BLaER1 treated with 17β-estradiol and CSF1 and Interleukin-3, amounts not matched to agents 10 nM and 100 nM (cell line): Measurements from ENCODE around the gene TUSC2.

ENCODE experiments used
- H3K27ac ChIP-seq, 11 experiments: shearing (Covaris generic); formaldehyde crosslinking; 2 replicates each; pipeline ENCODE4 v1.8.1; 2022
- H3K27me3 ChIP-seq, 11 experiments: shearing (Covaris generic); formaldehyde crosslinking; 2 replicates each; pipeline ENCODE4 v1.8.1; 2022
- H3K36me3 ChIP-seq, 11 experiments: shearing (Covaris generic); formaldehyde crosslinking; 2 replicates each; pipeline ENCODE4 v1.8.1; 2022
- H3K4me1 ChIP-seq, 10 experiments: shearing (Covaris generic); formaldehyde crosslinking; 2 replicates each; pipeline ENCODE4 v1.8.1; 2022
- H3K4me2 ChIP-seq, 11 experiments: shearing (Covaris generic); formaldehyde crosslinking; 2 replicates each; pipeline ENCODE4 v1.8.1; 2022
- H3K4me3 ChIP-seq, 10 experiments: shearing (Covaris generic); formaldehyde crosslinking; 2 replicates each; pipeline ENCODE4 v1.8.1; 2022
- H3K9ac ChIP-seq, 11 experiments: shearing (Covaris generic); formaldehyde crosslinking; 2 replicates each; pipeline ENCODE4 v1.8.1; 2022
- H3K9me3 ChIP-seq, 11 experiments: shearing (Covaris generic); formaldehyde crosslinking; replicated peaks in 1 of 11; 2 replicates each; pipeline ENCODE4 v1.8.1; 2022
- H4K20me1 ChIP-seq, 11 experiments: shearing (Covaris generic); formaldehyde crosslinking; 2 replicates each; pipeline ENCODE4 v1.8.1; 2022
- Cebpa-rat ChIP-seq, 11 experiments: shearing (Covaris generic); IDR thresholded peaks; 2 replicates each; pipeline ENCODE4 v1.8.1; 2022

Gene TUSC2

DNA sequence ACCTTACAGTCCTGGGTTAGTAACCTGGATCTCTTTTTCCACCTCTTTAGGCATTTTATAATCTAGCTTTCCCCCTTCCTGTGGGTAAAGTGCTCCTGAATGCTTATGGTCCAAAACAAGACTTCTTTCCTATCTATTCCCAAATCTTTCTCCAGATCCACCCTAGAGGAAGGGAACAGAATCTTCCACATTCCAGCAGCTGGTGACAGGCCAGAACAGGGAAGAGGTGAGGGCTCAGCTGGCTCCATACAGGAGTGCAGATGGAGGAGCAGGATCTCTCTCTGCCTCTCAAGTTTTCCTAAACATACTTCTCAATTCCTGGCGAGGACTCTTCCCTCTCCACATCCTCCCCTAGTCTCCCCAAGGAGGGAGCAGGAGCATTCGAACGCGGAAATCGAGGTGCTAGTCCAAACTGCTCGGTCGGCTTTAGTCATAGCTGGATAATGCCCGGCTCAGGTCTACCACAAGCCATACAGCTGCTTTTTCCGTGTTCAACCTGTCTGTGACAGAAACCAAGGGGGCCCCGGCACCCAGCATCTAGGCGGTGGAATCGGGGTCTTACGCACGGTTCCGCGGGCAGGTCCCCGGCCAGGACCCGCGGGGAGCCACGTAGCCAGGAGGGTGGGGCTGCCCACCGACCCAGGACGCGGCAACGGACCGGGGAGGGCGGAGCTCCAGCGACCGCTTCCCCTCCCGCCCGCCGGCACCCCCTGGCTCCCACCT is 8.6 kb upstream of the TUSC2 start:
- H3K36me3 ChIP-seq = peaks cover 32 to 56% (median 50%) of the 10 kb centered on the region in 11 experiments
- no peak for TF ChIP-seq Cebpa-rat (IDR thresholded peaks at IDR 0.05)

DNA sequence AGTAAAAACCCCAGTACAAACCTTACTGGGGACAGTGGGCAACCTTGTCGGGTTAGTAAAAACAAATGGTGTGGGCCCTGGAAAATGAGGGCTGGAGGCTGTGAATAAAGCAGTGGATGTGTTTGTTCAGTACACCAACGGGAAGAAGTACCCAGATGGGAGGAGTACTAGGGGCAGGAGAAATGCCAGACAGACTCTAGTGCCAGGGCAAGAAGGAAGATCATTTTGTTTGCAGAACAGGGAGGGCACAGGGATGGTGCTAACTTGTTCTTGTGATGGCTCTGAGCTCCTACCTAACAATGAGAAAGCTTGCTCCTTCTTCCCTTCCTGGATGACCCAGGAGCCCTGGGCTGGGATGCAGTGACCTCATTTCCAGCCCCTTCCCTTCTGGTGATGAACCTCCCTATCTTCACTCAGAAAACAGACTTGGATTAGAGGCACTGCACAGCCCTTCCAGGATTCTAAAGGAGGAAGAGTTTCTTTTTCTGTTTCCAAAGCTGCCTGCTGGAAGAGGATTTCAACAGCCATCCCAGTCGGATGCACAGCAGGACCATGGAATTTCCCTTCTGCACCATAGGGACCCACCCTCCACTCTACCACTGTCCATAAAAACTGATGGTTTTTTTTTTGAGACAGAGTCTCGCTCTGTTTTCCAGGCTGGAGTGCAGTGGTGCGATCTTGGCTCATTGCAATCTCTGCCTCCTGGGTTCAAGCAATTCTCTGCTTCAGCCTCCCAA is 6.5 kb upstream of the TUSC2 start:
- peak overlapping the region; percentile 87 to 100 (median 98) for H3K4me2 ChIP-seq
- peak overlapping the region; percentile 28 to 97 (median 92); a peak in 20 of 22 replicates for H3K9ac ChIP-seq
- peaks cover 0 to 4% (median under 1%) of the 10 kb centered on the region in 11 experiments; a peak in 8 of 22 replicates for H3K27me3 ChIP-seq
- peaks cover 53 to 77% (median 71%) of the 10 kb centered on the region in 11 experiments for H3K36me3 ChIP-seq
- TF ChIP-seq Cebpa-rat (IDR thresholded peaks at IDR 0.05) = no peak
- peaks cover 45 to 60% (median 55%) of the 10 kb centered on the region in 10 experiments for H3K4me1 ChIP-seq
- no peaks in the 10 kb centered on the region for H3K9me3 ChIP-seq
- H4K20me1 ChIP-seq = peaks cover 74 to 78% (median 76%) of the 10 kb centered on the region in 11 experiments
- H3K27ac ChIP-seq = peak overlapping the region in 7 of 11 experiments; percentile 3 to 37 (median 31); a peak in 7 of 22 replicates
- H3K4me3 ChIP-seq = peak overlapping the region in 6 of 10 experiments; percentile 15 to 89 (median 84); a peak in 8 of 20 replicates

More for the DNA sequence above, 8.6 kb upstream of the TUSC2 start:
- H4K20me1 ChIP-seq = peaks cover 54 to 57% (median 54%) of the 10 kb centered on the region in 11 experiments
- peak overlapping the region; percentile 85 to 98 (median 94) for H3K9ac ChIP-seq
- peaks cover 57 to 74% (median 66%) of the 10 kb centered on the region in 10 experiments for H3K4me1 ChIP-seq
- peaks cover 0 to 25% (median 12%) of the 10 kb centered on the region in 11 experiments; a peak in 14 of 22 replicates for H3K27me3 ChIP-seq
- H3K27ac ChIP-seq = peak overlapping the region; percentile 64 to 99 (median 95)
- no peaks in the 10 kb centered on the region for H3K9me3 ChIP-seq
- H3K4me3 ChIP-seq = peak overlapping the region; percentile 77 to 92 (median 88)
- peak overlapping the region; percentile 87 to 100 (median 98) for H3K4me2 ChIP-seq

DNA sequence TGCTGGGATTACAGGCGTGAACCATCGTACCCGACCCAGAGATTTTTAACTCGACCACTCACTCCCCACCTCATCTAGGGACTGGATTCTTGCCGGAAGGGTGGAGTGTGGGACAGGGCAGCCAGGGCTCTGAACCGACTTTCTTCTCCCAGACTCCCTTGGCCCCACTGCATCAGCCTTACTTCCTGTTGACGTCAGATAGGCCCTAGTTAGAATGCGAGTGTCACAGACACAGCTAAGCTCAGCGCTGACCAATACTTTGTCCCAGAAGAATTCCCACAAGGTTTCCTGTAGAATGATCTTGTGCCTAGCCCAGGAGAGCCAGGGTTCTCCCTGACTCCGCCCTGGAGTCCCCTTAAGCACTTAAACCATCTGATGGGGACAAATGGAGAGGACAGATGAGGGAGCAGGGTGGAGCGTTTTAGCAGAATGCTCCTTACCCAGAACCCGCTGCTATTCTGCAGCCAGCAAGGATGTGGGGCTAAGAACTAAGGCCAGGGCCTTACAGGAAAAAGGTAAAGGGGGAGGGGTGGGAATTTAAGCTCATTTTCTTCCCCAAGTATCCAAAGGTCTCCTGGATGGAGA is 5.8 kb upstream of the TUSC2 start:
- H3K9ac ChIP-seq = peak overlapping the region; percentile 28 to 97 (median 92); a peak in 21 of 22 replicates
- H3K4me3 ChIP-seq = peak overlapping the region in 3 of 10 experiments; percentile 10 to 87 (median 26); a peak in 2 of 20 replicates
- no peak for TF ChIP-seq Cebpa-rat (IDR thresholded peaks at IDR 0.05)
- no peaks in the 10 kb centered on the region for H3K27me3 ChIP-seq
- peaks cover 58 to 84% (median 77%) of the 10 kb centered on the region in 11 experiments for H3K36me3 ChIP-seq
- peaks cover 42 to 61% (median 54%) of the 10 kb centered on the region in 10 experiments for H3K4me1 ChIP-seq
- peak overlapping the region; percentile 87 to 100 (median 98) for H3K4me2 ChIP-seq
- H3K27ac ChIP-seq = peak overlapping the region in 8 of 11 experiments; percentile 3 to 49 (median 31); a peak in 9 of 22 replicates
- H3K9me3 ChIP-seq = no peaks in the 10 kb centered on the region
- H4K20me1 ChIP-seq = peaks cover 74 to 84% (median 80%) of the 10 kb centered on the region in 11 experiments

DNA sequence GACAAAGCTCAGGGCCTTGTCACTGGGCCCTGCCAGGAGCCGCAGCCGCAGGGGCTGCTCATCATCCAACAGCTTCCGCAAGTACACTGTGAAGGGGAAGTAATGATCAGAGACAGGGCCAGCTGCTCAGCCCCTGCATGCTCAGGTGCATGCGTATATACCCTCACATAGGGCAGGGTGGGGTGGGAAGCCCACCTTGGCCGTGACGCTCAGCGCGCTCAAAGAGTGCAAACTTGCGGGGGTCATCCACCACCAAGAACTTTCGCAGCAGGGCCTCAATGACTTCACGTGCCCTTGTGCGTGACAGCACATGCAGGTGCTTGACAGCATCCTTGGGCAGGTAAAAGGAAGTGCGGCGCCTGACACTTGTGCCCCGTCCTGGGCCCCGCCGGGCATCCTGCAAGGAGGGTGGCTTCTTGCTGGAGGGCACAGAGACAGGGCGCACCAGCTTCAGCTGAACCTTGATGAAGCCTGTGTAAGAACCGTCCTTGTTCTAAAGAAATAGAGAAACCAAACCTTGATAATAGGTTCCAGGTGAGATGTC is 3.4 kb upstream of the TUSC2 start:
- no peaks in the 10 kb centered on the region for H3K27me3 ChIP-seq
- no peak overlapping the region for H3K27ac ChIP-seq
- peak overlapping the region in 4 of 11 experiments; percentile 7 to 92 (median 24); a peak in 2 of 22 replicates for H3K9ac ChIP-seq
- no peaks in the 10 kb centered on the region for H3K9me3 ChIP-seq
- no peak for TF ChIP-seq Cebpa-rat (IDR thresholded peaks at IDR 0.05)
- H3K4me1 ChIP-seq = peaks cover 51 to 70% (median 59%) of the 10 kb centered on the region in 10 experiments
- H3K4me3 ChIP-seq = no peak overlapping the region
- H3K36me3 ChIP-seq = peaks cover 60 to 84% (median 76%) of the 10 kb centered on the region in 11 experiments
- peaks cover 68 to 90% (median 83%) of the 10 kb centered on the region in 11 experiments for H4K20me1 ChIP-seq
- H3K4me2 ChIP-seq = no peak overlapping the region

DNA sequence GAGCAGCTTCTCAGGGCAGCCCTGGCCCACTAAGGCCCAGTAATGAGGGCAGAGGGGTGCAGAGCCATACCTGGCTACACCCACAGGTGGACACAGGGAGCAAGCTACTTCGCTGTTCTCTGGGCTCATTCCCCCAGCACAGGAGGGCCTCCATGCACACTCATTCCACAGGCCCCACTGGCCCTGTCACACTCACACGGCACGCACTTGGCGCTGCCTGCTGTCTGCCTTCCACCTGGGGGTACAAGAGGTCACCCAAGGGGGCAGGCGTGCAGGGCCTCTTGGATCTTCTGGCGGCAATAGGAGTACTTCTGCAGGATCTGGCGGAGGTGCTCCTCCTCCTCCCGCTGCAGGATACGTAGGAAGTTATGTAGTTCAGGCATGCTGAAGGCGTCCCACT is 2.3 kb upstream of the TUSC2 start:
- Histone ChIP-seq H3K4me1 (peaks cover 42 to 70% (median 57%) of the 10 kb centered on the region in 10 experiments), H3K4me2 (no peak overlapping the region), H3K9me3 (no peaks in the 10 kb centered on the region), H3K27me3 (no peaks in the 10 kb centered on the region), H3K4me3 (no peak overlapping the region), H3K9ac (peak overlapping the region in 2 of 11 experiments; percentile 5 to 31; a peak in 2 of 22 replicates), H3K36me3 (peaks cover 62 to 84% (median 78%) of the 10 kb centered on the region in 11 experiments), H4K20me1 (peaks cover 57 to 86% (median 72%) of the 10 kb centered on the region in 11 experiments), H3K27ac (no peak overlapping the region)
- no peak for TF ChIP-seq Cebpa-rat (IDR thresholded peaks at IDR 0.05)

DNA sequence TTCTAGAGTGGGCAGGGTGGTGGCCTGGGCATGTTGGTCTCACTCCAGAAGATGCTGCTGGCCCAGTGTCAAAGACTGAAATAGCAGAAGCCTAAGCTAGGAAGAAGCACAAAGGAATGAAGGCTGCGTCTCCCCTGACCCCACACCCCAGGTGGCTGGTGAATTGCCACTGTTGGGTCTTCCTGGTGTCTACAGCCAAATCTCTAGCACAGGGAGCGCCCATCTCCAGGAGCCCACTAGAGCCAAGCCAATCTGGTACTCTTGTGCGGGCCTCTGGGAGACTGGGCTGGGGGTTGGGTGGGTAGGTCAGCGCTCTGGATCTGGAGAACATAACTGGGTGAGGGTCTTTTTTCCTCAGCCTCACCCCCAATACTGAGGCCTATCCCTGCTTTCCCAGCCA is 894 bp downstream of the TUSC2 start:
- H3K27ac ChIP-seq = peak overlapping the region; percentile 67 to 86 (median 81); a peak in 20 of 22 replicates
- TF ChIP-seq Cebpa-rat (IDR thresholded peaks at IDR 0.05) = no peak
- H3K36me3 ChIP-seq = peaks cover 39 to 66% (median 50%) of the 10 kb centered on the region in 11 experiments
- peaks cover 28 to 60% (median 40%) of the 10 kb centered on the region in 11 experiments for H4K20me1 ChIP-seq
- peak overlapping the region; percentile 82 to 95 (median 90) for H3K9ac ChIP-seq
- H3K4me1 ChIP-seq = peaks cover 41 to 77% (median 60%) of the 10 kb centered on the region in 10 experiments
- H3K27me3 ChIP-seq = no peaks in the 10 kb centered on the region
- H3K4me3 ChIP-seq = peak overlapping the region; percentile 88 to 99 (median 92)
- H3K9me3 ChIP-seq = no peaks in the 10 kb centered on the region
- peak overlapping the region; percentile 93 to 100 (median 98) for H3K4me2 ChIP-seq

DNA sequence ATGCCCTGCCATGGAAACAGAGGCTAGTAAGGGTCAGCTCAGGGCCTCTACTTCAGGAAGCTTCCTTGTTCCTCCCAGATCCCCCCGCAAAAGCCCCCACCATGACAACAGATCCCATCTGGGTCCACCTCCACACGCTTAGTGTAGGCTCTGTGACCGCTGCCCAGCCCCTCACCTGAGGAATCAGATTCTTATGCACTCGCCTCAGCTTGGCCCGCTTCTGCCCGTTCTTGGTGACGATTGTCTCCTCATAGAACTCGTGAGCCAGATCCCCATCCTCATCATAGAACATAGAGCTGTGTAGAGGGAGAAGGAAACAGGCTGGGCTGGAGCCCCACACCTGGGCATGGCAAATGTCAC is 1.9 kb downstream of the TUSC2 start:
- Histone ChIP-seq H3K9me3 (no peaks in the 10 kb centered on the region), H3K27me3 (no peaks in the 10 kb centered on the region), H3K36me3 (peaks cover 30 to 56% (median 41%) of the 10 kb centered on the region in 11 experiments), H3K27ac (no peak overlapping the region), H3K4me1 (peaks cover 46 to 81% (median 64%) of the 10 kb centered on the region in 10 experiments), H3K4me3 (no peak overlapping the region), H3K4me2 (peak overlapping the region in 6 of 11 experiments; percentile 10 to 100 (median 98); a peak in 8 of 22 replicates), H4K20me1 (peaks cover 18 to 50% (median 31%) of the 10 kb centered on the region in 11 experiments; a peak in 20 of 22 replicates), H3K9ac (peak overlapping the region in 10 of 11 experiments; percentile 21 to 93 (median 86); a peak in 11 of 22 replicates)
- no peak for TF ChIP-seq Cebpa-rat (IDR thresholded peaks at IDR 0.05)
